IMR-90 (cell line): Measurements from ENCODE around the gene AP1M2. TPM values are rescaled to one million over a fixed set of nuclear protein-coding genes. Genes with fewer than 3 reads are reported as not detected.

Experiments
- ATAC-seq: fragments of 200-7000 bp; cut with Tn5 transposase; 2 replicates; pipeline ENCODE4 v1.9.1; 2020; ENCODE audit warnings: low read depth, mild to moderate bottlenecking, moderate library complexity
- BruUV-seq: library from RNA; stranded (reverse); fragments of 400-500 nt; replicated peaks from 2 replicates; lab custom pipeline; 2021; lab: Mats Ljungman, UMichigan
- CTCF ChIA-PET: fragments of 300-600 bp; formaldehyde crosslinking; extraction: SDS; loops from one replicate; lab custom pipeline; 2021; ENCODE audit warnings: antibody characterized with exemption; lab: Yijun Ruan, JAX
- POLR2A ChIA-PET: fragments of 300-600 bp; sonication (Branson Sonifier 250); formaldehyde crosslinking; loops from one replicate; lab custom pipeline; 2022; ENCODE audit warnings: antibody characterized with exemption; ENCODE audit not compliant: unreplicated experiment; lab: Charles Lee
- DNase-seq: peaks from one replicate; pipeline ENCODE4 v3.0.0; 2013
- H2AFZ ChIP-seq: replicated peaks from 2 replicates; pipeline ENCODE3; 2013; ENCODE audit warnings: low read length, mild to moderate bottlenecking; ENCODE audit not compliant: poor library complexity
- H2AK5ac ChIP-seq: 2 replicates; pipeline ENCODE4 v1.6.1; 2013; ENCODE audit warnings: low read depth, low read length, inconsistent platforms
- H2AK9ac ChIP-seq: replicated peaks from 2 replicates; pipeline ENCODE3; 2013; ENCODE audit warnings: mild to moderate bottlenecking, low read depth, low read length, moderate library complexity; ENCODE audit not compliant: poor library complexity
- H2BK120ac ChIP-seq: 2 replicates; pipeline ENCODE4 v1.6.1; 2013; ENCODE audit warnings: low read depth, low read length, inconsistent platforms
- H2BK15ac ChIP-seq: 3 replicates; pipeline ENCODE4 v1.6.1; 2013; ENCODE audit warnings: low read depth, low read length, inconsistent platforms
- H2BK20ac ChIP-seq: 2 replicates; pipeline ENCODE4 v1.6.1; 2013; ENCODE audit warnings: low read depth, mild to moderate bottlenecking, inconsistent platforms, low read length, moderate library complexity
- H2BK5ac ChIP-seq: 2 replicates; pipeline ENCODE4 v1.6.1; 2013; ENCODE audit warnings: mild to moderate bottlenecking, low read depth, low read length, inconsistent platforms; ENCODE audit not compliant: poor library complexity, severe bottlenecking
- H3K14ac ChIP-seq: replicated peaks from 2 replicates; pipeline ENCODE4 v1.6.1; 2013; ENCODE audit warnings: low read depth, low read length, inconsistent platforms
- H3K18ac ChIP-seq: 2 replicates; pipeline ENCODE4 v1.6.1; 2013; ENCODE audit warnings: low read depth, low read length, control low read depth
- H3K23ac ChIP-seq: 2 replicates; pipeline ENCODE4 v1.6.1; 2013; ENCODE audit warnings: low read depth, low read length, inconsistent platforms
- H3K27ac ChIP-seq: 2 replicates; pipeline ENCODE4 v1.5.1; 2013; ENCODE audit warnings: mild to moderate bottlenecking, control low read depth, low read length; ENCODE audit not compliant: insufficient read depth
- H3K27me3 ChIP-seq: 2 replicates; pipeline ENCODE4 v1.6.1; 2013; ENCODE audit warnings: low read length; ENCODE audit not compliant: control insufficient read depth, insufficient read depth
- H3K36me3 ChIP-seq: 2 replicates; pipeline ENCODE4 v1.6.1; 2013; ENCODE audit warnings: low read length, mixed read lengths; ENCODE audit not compliant: control insufficient read depth, insufficient read depth
- H3K4ac ChIP-seq: 2 replicates; pipeline ENCODE4 v1.6.1; 2013; ENCODE audit warnings: low read depth, low read length, inconsistent platforms
- H3K4me1 ChIP-seq: 2 replicates; pipeline ENCODE4 v1.6.1; 2013; ENCODE audit warnings: low read length, mixed read lengths; ENCODE audit not compliant: control insufficient read depth, insufficient read depth
- H3K4me2 ChIP-seq: 2 replicates; pipeline ENCODE4 v1.6.1; 2013; ENCODE audit warnings: low read depth, mild to moderate bottlenecking, control low read depth, low read length, moderate library complexity
- H3K4me3 ChIP-seq: 2 replicates; pipeline ENCODE4 v1.5.1; 2013; ENCODE audit warnings: low read depth, mild to moderate bottlenecking, control low read depth, low read length, moderate library complexity; ENCODE audit not compliant: insufficient read depth
- H3K56ac ChIP-seq: 2 replicates; pipeline ENCODE4 v1.6.1; 2013; ENCODE audit warnings: low read length, inconsistent platforms; ENCODE audit not compliant: insufficient read depth; ENCODE audit errors: extremely low read depth
- H3K79me1 ChIP-seq, 2 experiments: 2 replicates each; pipeline ENCODE4 v1.6.1; 2013; ENCODE audit warnings: low read length in 2 of 2, inconsistent platforms in 1 of 2, low read depth in 1 of 2
- H3K9ac ChIP-seq: 2 replicates; pipeline ENCODE4 v1.6.1; 2013; ENCODE audit warnings: low read depth, low read length, control low read depth
- H3K9me1 ChIP-seq: 2 replicates; pipeline ENCODE4 v1.6.1; 2013; ENCODE audit warnings: low read length, inconsistent platforms; ENCODE audit not compliant: insufficient read depth
- H3K9me3 ChIP-seq: 2 replicates; pipeline ENCODE4 v1.6.1; 2013; ENCODE audit warnings: low read length; ENCODE audit not compliant: control insufficient read depth, insufficient read depth
- H4K20me1 ChIP-seq: 2 replicates; pipeline ENCODE4 v1.6.1; 2013; ENCODE audit warnings: low read length, inconsistent platforms; ENCODE audit not compliant: insufficient read depth
- H4K5ac ChIP-seq: 2 replicates; pipeline ENCODE4 v1.6.1; 2013; ENCODE audit warnings: mild to moderate bottlenecking, low read depth, low read length, control low read depth
- H4K8ac ChIP-seq, 2 experiments: 2 replicates each; pipeline ENCODE4 v1.6.1; 2013; ENCODE audit warnings: low read depth in 2 of 2, low read length in 2 of 2, control low read depth in 1 of 2, inconsistent platforms in 1 of 2
- H4K91ac ChIP-seq: 2 replicates; pipeline ENCODE4 v1.6.1; 2013; ENCODE audit warnings: low read depth, low read length, inconsistent platforms; ENCODE audit not compliant: insufficient read depth
- BHLHE40 ChIP-seq: fragments of 150-350 bp; IDR thresholded peaks from 2 replicates; pipeline ENCODE4 v1.6.1; 2016; ENCODE audit warnings: mild to moderate bottlenecking, low read depth, low read length
- CEBPB ChIP-seq: IDR thresholded peaks from 2 replicates; pipeline ENCODE4 v1.6.1; 2012; ENCODE audit warnings: low read depth, low read length, improper control_type of control experiment
- CHD1 ChIP-seq: IDR thresholded peaks from 2 replicates; pipeline ENCODE4 v1.6.1; 2012; ENCODE audit warnings: low read depth, low read length, improper control_type of control experiment
- CTCF ChIP-seq: conservative IDR thresholded peaks from 2 replicates; pipeline ENCODE4 v1.5.1; 2012; ENCODE audit warnings: mild to moderate bottlenecking, low read depth, low read length, improper control_type of control experiment
- ELK1 ChIP-seq: fragments of 150-350 bp; IDR thresholded peaks from 2 replicates; pipeline ENCODE4 v1.6.1; 2016; ENCODE audit warnings: low read depth, mild to moderate bottlenecking, low read length, moderate library complexity, borderline replicate concordance
- MAFK ChIP-seq: IDR thresholded peaks from 2 replicates; pipeline ENCODE4 v1.6.1; 2012; ENCODE audit warnings: low read depth, low read length, improper control_type of control experiment
- MAZ ChIP-seq: IDR thresholded peaks from 2 replicates; pipeline ENCODE4 v1.6.1; 2012; ENCODE audit warnings: low read depth, mild to moderate bottlenecking, low read length, improper control_type of control experiment, moderate library complexity, borderline replicate concordance
- MXI1 ChIP-seq: IDR thresholded peaks from 2 replicates; pipeline ENCODE4 v1.6.1; 2012; ENCODE audit warnings: low read depth, mild to moderate bottlenecking, low read length, moderate library complexity, borderline replicate concordance
- POLR2A ChIP-seq: IDR thresholded peaks from 2 replicates; pipeline ENCODE4 v1.6.1; 2012; ENCODE audit warnings: mild to moderate bottlenecking, low read depth, low read length
- RAD21 ChIP-seq: IDR thresholded peaks from 2 replicates; pipeline ENCODE4 v1.6.1; 2012; ENCODE audit warnings: low read length, improper control_type of control experiment
- RCOR1 ChIP-seq: IDR thresholded peaks from 2 replicates; pipeline ENCODE4 v1.6.1; 2012; ENCODE audit warnings: mild to moderate bottlenecking, low read length, improper control_type of control experiment; ENCODE audit not compliant: insufficient replicate concordance
- SMC3 ChIP-seq: fragments of 150-350 bp; IDR thresholded peaks from 2 replicates; pipeline ENCODE4 v1.6.1; 2016; ENCODE audit warnings: low read depth, mild to moderate bottlenecking, antibody characterized with exemption, low read length, moderate library complexity
- USF2 ChIP-seq: fragments of 150-350 bp; IDR thresholded peaks from 2 replicates; pipeline ENCODE4 v1.6.1; 2017; ENCODE audit warnings: mild to moderate bottlenecking, antibody characterized with exemption, low read length, low read depth
- WGBS, 2 experiments: methylation state at CpG; one replicate each; pipeline versions ENCODE4 v1.1.5 to v1.1.7; 2013; ENCODE audit warnings: missing lambda C conversion rate in 2 of 2; ENCODE audit not compliant: insufficient read length in 1 of 2; ENCODE audit errors: extremely low coverage in 2 of 2; 5-methylcytosine and 5-hydroxymethylcytosine counted together
- dilution Hi-C: fragments of 300-500 bp; cut with HindIII; formaldehyde crosslinking; loops from one replicate; pipeline ENCODE4 v1.14.3; 2018; ENCODE audit warnings: low sequenced_read_pairs; ENCODE audit not compliant: unreplicated experiment
- in situ Hi-C: fragments of 300-500 bp; cut with MboI; formaldehyde crosslinking; loops from 3 replicates; pipeline ENCODE4 v1.14.3; 2019; ENCODE audit warnings: low sequenced_read_pairs, inconsistent platforms, mixed read lengths
- intact Hi-C: fragments of 100-400 bp; cut with micrococcal nuclease; formaldehyde crosslinking; loops from 2 replicates; pipeline ENCODE4 v1.10.0; 2022
- polyA plus RNA-seq, 3 experiments: library from polyadenylated mRNA; depleted of rRNA; stranded (reverse); fragments of >200 nt; gene quantifications; 2 replicates each; pipeline ENCODE4 v1.2.3, GENCODE V29; 2012; ENCODE audit warnings: low replicate concordance in 1 of 3
- total RNA-seq: library from RNA; depleted of rRNA; stranded (reverse); fragments of >200 nt; gene quantifications from 2 replicates; pipeline ENCODE4 v1.2.3, GENCODE V29; 2012

AP1M2 gene
- total and polyA plus RNA-seq, 2 of the 4 experiments (the other 2 are of a cell fraction): 0.17 TPM; not detected in 1

- peak overlapping the region; percentile 58; the same call in 1 of the 3 replicates for H2BK15ac ChIP-seq
- H2BK5ac ChIP-seq: peak overlapping the region; percentile 65
- H3K56ac ChIP-seq: no peak overlapping the region
- H3K27me3 ChIP-seq: no peaks in the 10 kb centered on the region
- H3K9me1 ChIP-seq: peaks cover 12% of the 10 kb centered on the region
- TF ChIP-seq ELK1: no peak
- TF ChIP-seq MAFK: no peak
- TF ChIP-seq MAZ: no peak
- no peak for TF ChIP-seq MXI1
- TF ChIP-seq RAD21: no peak
- TF ChIP-seq SMC3: no peak
- no peak for TF ChIP-seq CTCF
- TF ChIP-seq RCOR1: no peak
- TF ChIP-seq USF2: no peak
- TF ChIP-seq POLR2A: no peak
- no peak for TF ChIP-seq BHLHE40
- no peak for TF ChIP-seq CHD1
- no peak for TF ChIP-seq CEBPB
- no peak overlapping the region for H3K4me2 ChIP-seq
- H2AFZ ChIP-seq: no peak overlapping the region
- intact Hi-C loops (no loop called here), in situ Hi-C loops (no loop called here), dilution Hi-C loops (no loop called here)
- peak overlapping the region; percentile 44; the same call in 1 of the 2 replicates for H3K27ac ChIP-seq
- H3K9me3 ChIP-seq: no peaks in the 10 kb centered on the region
- DNase-seq: no peak
- no peak for ATAC-seq
- H2AK9ac ChIP-seq: peak overlapping the region; percentile 50
- WGBS, 2 experiments: 90% methylated on average over 2 of the region's 8 CpGs; no CpG with 5 or more reads in 1 of the 2 experiments
- peak overlapping the region in 1 of 2 experiments; percentile 54; a peak in 2 of 4 replicates for H4K8ac ChIP-seq
- peaks cover 11% of the 10 kb centered on the region for H3K4me1 ChIP-seq
- no peak overlapping the region for H3K9ac ChIP-seq
- H2BK20ac ChIP-seq: peak overlapping the region; percentile 39
- H4K5ac ChIP-seq: peak overlapping the region; percentile 28; the same call in 1 of the 2 replicates
- H3K18ac ChIP-seq: no peak overlapping the region
- H2BK120ac ChIP-seq: peak overlapping the region; percentile 74
- H3K23ac ChIP-seq: no peak overlapping the region
- peak overlapping the region; percentile 68 for H4K91ac ChIP-seq
- H3K14ac ChIP-seq: peak overlapping the region; percentile 35; the same call in 1 of the 2 replicates
- ChIA-PET CTCF (interaction anchor here (0.6 to 1.8 kb wide), 2 partner anchors 37 to 571 kb away, joined by 3 to 6 read pairs; no protein-coding TSS in a partner anchor), POLR2A (no interaction called here)
- peaks cover 5% of the 10 kb centered on the region; the same call in 1 of the 2 replicates for H4K20me1 ChIP-seq
- H3K79me1 ChIP-seq: peaks cover 48 to 75% of the 10 kb centered on the region in 2 experiments
- peak overlapping the region; percentile 64 for H3K4ac ChIP-seq
- H2AK5ac ChIP-seq: peak overlapping the region; percentile 81
- H3K4me3 ChIP-seq: no peak overlapping the region
- H3K36me3 ChIP-seq: peaks cover 2% of the 10 kb centered on the region; the same call in 1 of the 2 replicates
- no TSS peak for BruUV-seq
Measured at GRCh38 chr19:10618846-10619245, 31.7 kb upstream of the AP1M2 start.
